Activated naive CD4-positive, alpha-beta T cell treated with anti-CD3 and anti-CD28 coated beads, Interleukin-2, amount 10 ng/mL, durations not matched to agents 7 days and 5 days (primary cell): ENCODE data around the gene PARD3B.
A peak's percentile ranks its signal among the peaks of the same experiment; 100 is the strongest.

Experiments used
- CTCF ChIA-PET: fragments of 350-600 bp; sonication (Branson Sonifier 250); formaldehyde crosslinking; loops from one replicate; lab custom pipeline; 2021; ENCODE audit warnings: antibody characterized with exemption; lab: Charles Lee
- DNase-seq: peaks from one replicate; pipeline ENCODE4 v3.0.0-alpha.2; 2020
- H3K27ac Mint-ChIP-seq: one replicate; pipeline ENCODE4 v1.8.0; 2021; ENCODE audit warnings: mild to moderate bottlenecking, moderate library complexity, mixed read lengths
- H3K27me3 Mint-ChIP-seq: one replicate; pipeline ENCODE4 v1.8.0; 2021; ENCODE audit warnings: mild to moderate bottlenecking, mixed read lengths
- H3K36me3 Mint-ChIP-seq: one replicate; pipeline ENCODE4 v1.8.0; 2021; ENCODE audit warnings: mixed read lengths
- H3K4me1 Mint-ChIP-seq: one replicate; pipeline ENCODE4 v1.8.0; 2021; ENCODE audit warnings: mixed read lengths
- H3K4me3 Mint-ChIP-seq: one replicate; pipeline ENCODE4 v1.8.0; 2021; ENCODE audit warnings: mild to moderate bottlenecking, moderate library complexity, mixed read lengths
- H3K9me3 Mint-ChIP-seq: one replicate; pipeline ENCODE4 v1.8.0; 2021; ENCODE audit warnings: mixed read lengths

The PARD3B gene

DNA sequence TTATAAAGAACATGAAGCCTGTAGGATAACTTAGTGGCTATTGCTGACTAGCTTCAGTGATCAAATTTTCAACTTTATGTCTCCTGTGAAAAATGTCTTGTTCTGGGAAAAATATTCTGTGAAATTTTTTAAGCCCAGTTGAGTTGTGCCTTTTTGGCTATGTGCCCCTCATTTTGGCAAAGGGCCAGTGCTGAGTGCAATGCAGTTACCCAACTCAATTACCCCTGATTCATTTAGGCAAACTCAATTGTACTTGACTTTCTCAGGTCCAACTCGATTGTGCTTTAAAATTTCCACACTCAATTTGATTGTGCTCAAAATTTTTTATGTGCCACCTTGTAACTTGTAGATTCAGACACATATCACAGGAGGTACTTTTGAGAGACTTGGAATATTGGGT, 588.3 kb downstream of the PARD3B start:
- CTCF ChIA-PET, result no interaction called here
- H3K36me3 Mint-ChIP-seq, result peaks cover 27% of the 10 kb centered on the region
- no peak overlapping the region for H3K27ac Mint-ChIP-seq
- no peaks in the 10 kb centered on the region for H3K27me3 Mint-ChIP-seq
- H3K4me3 Mint-ChIP-seq, result no peak overlapping the region
- H3K9me3 Mint-ChIP-seq, result peaks cover 11% of the 10 kb centered on the region
- DNase-seq, result no peak
- H3K4me1 Mint-ChIP-seq, result peaks cover 41% of the 10 kb centered on the region

DNA sequence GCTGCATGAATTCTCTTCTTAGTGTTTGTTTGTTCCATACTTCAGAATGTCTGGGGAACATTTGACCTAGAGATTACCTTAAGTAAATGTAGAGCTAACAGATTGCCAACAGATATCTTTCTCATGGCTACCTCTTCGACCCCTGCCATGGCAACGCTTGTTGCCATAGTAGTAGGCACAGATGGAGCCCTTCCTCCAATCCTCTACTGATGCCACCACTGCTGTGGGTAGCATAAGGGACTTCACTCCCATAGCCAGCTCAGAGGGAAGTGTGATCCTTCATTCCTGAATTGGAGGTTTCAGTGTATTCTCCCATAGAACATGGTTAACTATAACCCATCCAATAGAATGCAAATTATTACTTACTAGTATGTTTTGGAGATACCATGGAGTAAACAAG, 593.5 kb downstream of the PARD3B start:
- no peak overlapping the region for H3K27ac Mint-ChIP-seq
- CTCF ChIA-PET, result no interaction called here

DNA sequence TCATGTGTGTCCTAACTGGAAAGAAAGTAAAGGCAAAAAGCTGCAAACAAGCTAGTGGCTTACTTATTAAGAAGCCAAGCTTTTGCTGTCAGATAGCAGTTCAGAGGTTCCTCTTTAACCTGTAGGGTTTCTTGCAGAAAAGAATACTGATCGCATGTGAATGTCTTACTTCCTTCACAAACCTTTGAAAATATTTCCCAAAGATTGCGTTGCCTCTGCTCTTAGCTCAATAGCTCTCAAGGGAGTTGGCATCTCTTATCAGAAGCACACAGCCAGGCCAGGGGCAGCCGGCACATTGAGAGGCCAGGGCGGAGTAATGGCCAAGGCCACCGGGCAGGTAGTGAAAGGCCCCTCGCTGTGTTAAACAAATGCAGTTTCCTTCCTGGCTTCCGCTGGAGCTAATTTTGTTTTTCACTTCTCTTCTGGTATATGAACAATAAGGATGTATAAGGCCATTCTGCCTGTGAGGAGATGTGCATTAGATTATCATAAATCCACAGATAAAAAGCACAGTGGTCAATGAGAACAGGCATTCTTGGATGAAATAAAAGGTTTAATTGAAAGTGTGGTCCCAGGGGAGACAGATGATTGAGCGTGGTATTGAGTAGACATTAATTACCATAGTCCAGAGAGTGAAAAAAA, 594.7 kb downstream of the PARD3B start:
- H3K27ac Mint-ChIP-seq, result peak overlapping the region; percentile 72
- peaks cover 13% of the 10 kb centered on the region for H3K9me3 Mint-ChIP-seq

More for the DNA sequence above, 593.5 kb downstream of the PARD3B start:
- no peak for DNase-seq
- Mint-ChIP-seq H3K27me3 (no peaks in the 10 kb centered on the region), H3K4me3 (no peak overlapping the region), H3K9me3 (peaks cover 13% of the 10 kb centered on the region), H3K4me1 (peaks cover 27% of the 10 kb centered on the region), H3K36me3 (peaks cover 14% of the 10 kb centered on the region)

DNA sequence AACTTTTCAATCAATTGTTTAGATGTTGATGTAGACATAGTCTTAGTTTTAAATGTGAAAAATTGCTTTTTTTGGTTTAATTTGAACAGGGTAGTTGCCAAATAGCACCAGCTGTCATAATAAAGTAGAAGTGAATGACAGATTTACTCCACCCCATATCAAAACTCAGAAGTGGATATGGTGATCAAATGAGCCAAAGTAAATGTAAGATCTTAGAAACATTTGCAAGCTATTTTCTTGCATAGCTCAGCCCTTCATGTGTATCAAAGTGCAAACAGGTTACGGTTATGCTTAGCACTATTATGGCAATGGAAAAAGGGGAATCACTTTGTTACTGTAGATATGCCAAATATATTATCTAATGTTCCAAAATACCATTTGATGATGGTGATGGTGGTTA, 596.1 kb downstream of the PARD3B start:
- no peak overlapping the region for H3K4me3 Mint-ChIP-seq
- H3K27ac Mint-ChIP-seq, result no peak overlapping the region
- peaks cover 13% of the 10 kb centered on the region for H3K9me3 Mint-ChIP-seq
- H3K27me3 Mint-ChIP-seq, result no peaks in the 10 kb centered on the region
- H3K4me1 Mint-ChIP-seq, result peaks cover 10% of the 10 kb centered on the region
- CTCF ChIA-PET, result no interaction called here
- DNase-seq, result no peak
- H3K36me3 Mint-ChIP-seq, result peaks cover 6% of the 10 kb centered on the region

More for the DNA sequence above, 594.7 kb downstream of the PARD3B start:
- CTCF ChIA-PET, result no interaction called here
- Mint-ChIP-seq H3K4me3 (peak overlapping the region; percentile 9), H3K27me3 (no peaks in the 10 kb centered on the region), H3K4me1 (peaks cover 21% of the 10 kb centered on the region), H3K36me3 (peaks cover 9% of the 10 kb centered on the region)
- DNase-seq, result no peak

DNA sequence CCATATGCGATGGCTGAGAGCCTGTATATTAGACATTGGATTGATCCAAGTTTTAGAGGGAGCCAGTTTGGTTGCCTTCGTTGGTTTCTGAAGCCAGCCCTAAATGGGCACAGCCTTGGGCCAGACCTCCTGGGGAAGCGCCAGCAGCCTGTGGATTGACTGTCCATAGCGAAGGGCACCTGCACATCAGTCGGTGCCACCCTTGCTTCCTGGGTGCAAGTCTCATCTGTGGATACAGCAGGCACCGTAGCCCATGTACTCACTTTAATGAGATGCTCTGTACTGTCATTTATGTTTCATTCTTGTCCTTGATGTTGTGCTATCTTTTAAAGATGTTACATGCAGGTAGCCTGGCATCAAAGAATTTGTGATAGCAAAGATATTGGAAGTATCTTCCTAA, 600.6 kb downstream of the PARD3B start:
- no peak overlapping the region for H3K4me3 Mint-ChIP-seq

DNA sequence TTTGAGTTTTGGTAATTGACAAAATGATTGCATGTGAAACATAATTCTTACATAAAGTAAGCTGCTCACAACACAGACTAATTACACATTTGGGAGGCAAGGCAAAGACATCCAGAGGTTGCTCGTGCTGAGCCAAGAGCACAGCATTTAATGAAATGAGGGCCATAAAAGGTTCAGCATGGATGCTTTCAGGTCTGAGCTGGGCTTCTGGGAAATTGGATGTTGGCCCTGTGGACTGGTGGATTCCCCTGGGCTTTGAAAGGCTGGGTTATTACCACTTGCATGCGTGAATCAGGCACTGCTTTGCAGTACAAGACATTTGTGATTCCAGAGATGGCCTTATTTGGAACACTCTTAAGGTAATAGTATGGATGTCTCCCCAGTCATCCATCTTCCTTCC, 603.5 kb downstream of the PARD3B start:
- peaks cover under 1% of the 10 kb centered on the region for H3K36me3 Mint-ChIP-seq
- H3K27me3 Mint-ChIP-seq, result no peaks in the 10 kb centered on the region
- H3K4me1 Mint-ChIP-seq, result no peaks in the 10 kb centered on the region
- H3K27ac Mint-ChIP-seq, result no peak overlapping the region
- no peak for DNase-seq
- no peak overlapping the region for H3K4me3 Mint-ChIP-seq
- CTCF ChIA-PET, result no interaction called here
- H3K9me3 Mint-ChIP-seq, result peaks cover 6% of the 10 kb centered on the region

More for the DNA sequence above, 600.6 kb downstream of the PARD3B start:
- Mint-ChIP-seq H3K9me3 (peaks cover 4% of the 10 kb centered on the region), H3K27me3 (no peaks in the 10 kb centered on the region), H3K4me1 (no peaks in the 10 kb centered on the region), H3K36me3 (no peaks in the 10 kb centered on the region), H3K27ac (no peak overlapping the region)
- no peak for DNase-seq
- CTCF ChIA-PET, result no interaction called here

DNA sequence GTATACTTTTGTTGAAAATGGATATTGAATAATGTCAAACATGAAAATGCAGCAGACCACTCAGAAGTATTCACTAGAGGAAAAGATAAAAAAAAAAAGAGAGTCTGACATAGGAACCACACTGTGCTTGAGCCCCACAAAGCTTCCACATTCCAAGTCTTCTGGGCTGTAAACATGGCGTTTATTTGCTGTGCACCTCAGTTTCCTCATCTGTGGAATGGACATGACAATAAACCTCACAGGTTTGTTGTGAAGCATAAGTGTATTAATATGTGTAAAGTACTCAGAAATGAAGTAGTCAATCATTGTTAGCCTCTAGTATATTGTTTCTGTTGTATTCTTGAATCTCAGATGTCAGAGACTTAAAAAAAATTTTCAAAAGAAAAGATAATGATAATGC, 611.2 kb downstream of the PARD3B start:
- Mint-ChIP-seq H3K36me3 (peaks cover 4% of the 10 kb centered on the region), H3K4me3 (no peak overlapping the region), H3K27ac (no peak overlapping the region), H3K27me3 (no peaks in the 10 kb centered on the region), H3K9me3 (peaks cover 4% of the 10 kb centered on the region), H3K4me1 (no peaks in the 10 kb centered on the region)
- no peak for DNase-seq
- CTCF ChIA-PET, result no interaction called here

DNA sequence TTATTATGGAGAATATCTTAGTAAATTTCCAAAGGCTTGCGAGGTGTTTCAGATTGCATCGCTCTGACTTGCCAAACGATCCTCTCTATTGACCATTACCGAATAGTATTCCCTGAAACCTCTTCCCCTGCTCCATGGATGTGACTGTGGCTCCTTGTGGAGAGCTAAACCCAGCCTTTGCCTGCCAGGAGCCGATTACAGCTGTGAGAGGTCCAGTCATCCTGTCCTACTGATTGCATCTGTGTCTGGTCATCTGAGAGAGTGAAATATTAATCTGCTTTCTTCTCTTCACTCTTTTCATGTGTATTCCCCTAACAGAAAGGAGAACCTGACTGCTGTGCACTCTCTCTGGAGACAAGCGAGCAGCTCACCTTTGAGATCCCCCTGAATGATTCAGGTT, 613.1 kb downstream of the PARD3B start:
- no peak for DNase-seq
- Mint-ChIP-seq H3K4me3 (no peak overlapping the region), H3K36me3 (peaks cover 4% of the 10 kb centered on the region), H3K27me3 (no peaks in the 10 kb centered on the region), H3K27ac (no peak overlapping the region), H3K4me1 (peaks cover 4% of the 10 kb centered on the region), H3K9me3 (peaks cover 4% of the 10 kb centered on the region)
- CTCF ChIA-PET, result no interaction called here

DNA sequence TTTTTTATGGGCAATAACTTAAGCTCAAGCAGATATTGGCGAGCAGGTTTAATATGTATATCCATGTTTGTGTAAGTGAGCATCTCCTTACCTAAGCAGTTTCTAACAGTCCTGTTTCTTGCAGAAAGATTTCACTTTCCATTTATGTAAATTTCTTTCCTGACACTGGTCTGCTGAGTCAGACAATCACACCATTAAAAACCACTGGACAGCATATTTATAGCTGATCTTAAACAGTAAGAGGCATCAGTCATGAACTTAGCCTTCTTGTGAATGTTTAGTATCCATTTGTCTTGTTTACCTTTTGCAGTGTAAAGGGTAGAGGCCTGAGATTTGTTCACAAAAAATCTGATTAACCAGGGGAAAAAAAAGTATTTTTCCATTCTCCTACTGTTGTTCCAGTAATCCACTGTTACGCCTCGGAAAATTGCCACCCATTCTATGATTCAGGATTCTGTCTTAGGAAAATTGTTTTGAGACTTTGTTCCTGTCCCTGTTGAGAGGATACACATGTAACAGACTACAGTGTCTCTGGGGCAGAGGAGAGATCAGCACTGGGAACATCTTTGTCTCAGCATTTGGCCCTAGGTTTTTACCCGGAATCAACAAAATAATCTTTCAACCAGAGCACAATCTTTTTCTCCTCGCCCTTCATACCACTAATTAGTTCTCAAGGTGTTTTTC, 616.0 kb downstream of the PARD3B start:
- no peaks in the 10 kb centered on the region for H3K36me3 Mint-ChIP-seq
- no peaks in the 10 kb centered on the region for H3K27me3 Mint-ChIP-seq
- CTCF ChIA-PET, result interaction anchor here (0.6 kb wide), 1 partner anchor 280 kb away, joined by 3 read pairs; no protein-coding TSS in a partner anchor
- H3K9me3 Mint-ChIP-seq, result no peaks in the 10 kb centered on the region
- H3K27ac Mint-ChIP-seq, result no peak overlapping the region
- H3K4me3 Mint-ChIP-seq, result no peak overlapping the region
- peaks cover 4% of the 10 kb centered on the region for H3K4me1 Mint-ChIP-seq
- DNase-seq, result no peak

DNA sequence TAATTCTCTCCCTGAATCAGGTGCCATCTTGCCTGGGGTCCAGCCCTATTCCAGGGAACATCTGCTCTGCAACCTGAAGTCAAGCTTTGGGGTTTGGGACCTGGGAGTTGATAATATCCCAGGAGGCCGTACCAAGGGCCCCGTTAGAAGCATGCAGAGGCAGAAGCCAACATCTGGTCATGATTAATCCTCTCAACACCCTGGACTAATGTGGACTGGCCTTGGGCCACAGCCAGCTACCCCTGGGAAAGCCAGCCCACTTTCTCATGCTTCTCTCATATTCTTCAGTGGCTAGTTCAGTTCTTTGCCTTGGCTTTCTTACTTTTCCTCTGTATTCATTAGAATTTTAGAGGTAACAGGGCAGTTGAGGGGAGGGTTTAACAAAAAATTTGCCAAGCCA, 621.5 kb downstream of the PARD3B start:
- peaks cover 4% of the 10 kb centered on the region for H3K9me3 Mint-ChIP-seq
- no peak overlapping the region for H3K4me3 Mint-ChIP-seq
- peaks cover 15% of the 10 kb centered on the region for H3K4me1 Mint-ChIP-seq
- no peak for DNase-seq
- CTCF ChIA-PET, result no interaction called here
- H3K27me3 Mint-ChIP-seq, result no peaks in the 10 kb centered on the region
- peaks cover 9% of the 10 kb centered on the region for H3K36me3 Mint-ChIP-seq
- no peak overlapping the region for H3K27ac Mint-ChIP-seq

DNA sequence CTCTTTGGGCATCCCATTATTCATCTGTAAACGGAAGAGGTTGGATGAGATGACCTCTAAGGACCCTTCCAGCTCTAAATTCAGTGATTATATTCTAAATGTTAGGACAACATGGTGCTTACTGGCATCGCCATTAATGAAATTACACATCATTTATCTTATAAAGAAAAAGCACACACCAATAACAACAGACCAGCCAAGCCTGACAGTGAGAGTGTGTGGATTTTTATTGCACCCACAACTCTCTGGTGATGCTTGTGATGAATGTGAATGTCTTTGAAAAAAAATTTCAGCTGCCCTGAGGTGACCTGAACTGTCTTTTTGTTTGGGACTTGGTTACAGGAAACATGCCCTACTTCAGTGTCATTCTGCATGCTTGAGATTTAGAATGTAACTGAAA, 623.7 kb downstream of the PARD3B start:
- H3K4me3 Mint-ChIP-seq, result no peak overlapping the region
- H3K27me3 Mint-ChIP-seq, result no peaks in the 10 kb centered on the region
- DNase-seq, result no peak
- no peak overlapping the region for H3K27ac Mint-ChIP-seq
- CTCF ChIA-PET, result no interaction called here
- peaks cover 12% of the 10 kb centered on the region for H3K4me1 Mint-ChIP-seq
- peaks cover 9% of the 10 kb centered on the region for H3K36me3 Mint-ChIP-seq
- peaks cover 6% of the 10 kb centered on the region for H3K9me3 Mint-ChIP-seq

DNA sequence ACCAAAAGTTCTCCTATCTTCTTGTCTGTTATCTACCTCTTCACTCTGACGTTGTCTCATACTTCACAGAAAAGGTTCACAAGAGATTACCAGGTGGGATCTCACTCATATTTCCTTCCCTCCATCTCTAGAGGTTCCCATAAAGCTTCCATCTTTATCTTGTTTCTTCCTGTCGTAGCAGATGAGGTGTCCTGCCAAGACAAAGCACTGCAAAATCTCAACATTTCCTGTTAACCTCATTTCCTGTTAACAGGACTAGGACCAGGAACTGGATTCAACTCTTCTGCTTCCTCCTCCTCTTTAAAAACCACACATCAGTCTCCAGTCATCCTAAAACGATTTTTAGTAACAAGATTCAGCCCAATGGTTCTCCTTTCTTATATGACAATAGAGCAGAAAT, 624.2 kb downstream of the PARD3B start:
- peaks cover 9% of the 10 kb centered on the region for H3K36me3 Mint-ChIP-seq
- H3K9me3 Mint-ChIP-seq, result peaks cover 6% of the 10 kb centered on the region
- no peak for DNase-seq
- H3K27me3 Mint-ChIP-seq, result no peaks in the 10 kb centered on the region
- no peak overlapping the region for H3K27ac Mint-ChIP-seq
- H3K4me1 Mint-ChIP-seq, result peaks cover 12% of the 10 kb centered on the region
- CTCF ChIA-PET, result no interaction called here
- no peak overlapping the region for H3K4me3 Mint-ChIP-seq

DNA sequence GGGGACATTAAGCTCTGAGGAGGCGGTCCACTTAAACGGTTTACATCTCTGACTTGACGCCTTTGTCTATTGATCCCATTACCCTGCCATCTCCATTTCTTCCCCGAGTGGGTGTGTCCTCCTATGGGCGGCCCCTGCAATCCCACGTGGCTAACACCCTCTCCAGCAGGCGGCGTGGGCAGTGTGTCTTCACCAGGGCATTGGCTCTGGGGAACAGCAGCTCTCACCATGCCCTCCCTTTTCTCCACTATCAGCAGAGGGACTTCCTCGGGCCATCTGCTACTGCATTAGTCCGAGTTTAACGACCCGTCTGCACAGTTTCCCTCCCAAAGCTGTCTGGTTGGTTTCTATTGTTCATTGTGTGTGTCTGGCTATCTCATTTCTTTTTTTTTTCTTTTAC, 625.1 kb downstream of the PARD3B start:
- Mint-ChIP-seq H3K27me3 (no peaks in the 10 kb centered on the region), H3K36me3 (peaks cover 9% of the 10 kb centered on the region), H3K4me3 (no peak overlapping the region), H3K27ac (peak overlapping the region; percentile 26), H3K4me1 (peaks cover 12% of the 10 kb centered on the region), H3K9me3 (peaks cover 6% of the 10 kb centered on the region)
- CTCF ChIA-PET, result interaction anchor here (0.7 kb wide), 1 partner anchor 8 kb away, joined by 3 read pairs; no protein-coding TSS in a partner anchor
- DNase-seq, result no peak

DNA sequence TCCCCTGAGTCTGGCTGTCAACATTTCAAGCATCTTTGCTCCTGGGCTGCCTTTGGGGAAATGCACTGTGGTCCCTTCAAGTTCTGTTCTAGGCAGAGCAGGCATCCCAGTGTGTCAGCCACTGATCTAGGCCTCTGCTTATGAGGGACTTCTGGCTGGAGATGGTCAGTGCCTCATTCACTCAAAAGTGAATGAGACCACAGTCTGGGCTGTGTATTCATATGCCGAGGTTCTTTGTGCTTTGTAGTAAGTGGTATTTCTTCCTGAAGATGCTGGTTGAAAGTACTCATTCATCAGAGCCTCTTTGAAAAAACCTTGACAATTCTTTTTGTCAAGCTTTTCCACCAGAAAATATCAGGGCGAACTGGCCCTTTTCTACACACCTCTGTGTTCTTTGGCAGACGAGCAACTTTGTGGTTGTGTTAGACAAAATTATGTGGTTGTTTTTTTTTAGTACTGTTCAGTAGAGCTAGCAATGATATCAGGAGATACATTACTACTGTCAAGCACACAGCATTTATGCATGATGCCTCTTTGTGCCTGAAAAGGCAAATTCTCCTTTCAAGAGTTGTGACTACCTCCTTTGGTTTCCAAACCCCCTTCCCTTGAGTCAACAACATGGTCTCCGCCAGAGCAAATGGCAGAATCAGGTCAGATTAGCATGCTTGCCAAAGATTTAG, 626.1 kb downstream of the PARD3B start:
- H3K27ac Mint-ChIP-seq, result no peak overlapping the region
- CTCF ChIA-PET, result no interaction called here
- peaks cover 12% of the 10 kb centered on the region for H3K4me1 Mint-ChIP-seq
- peaks cover 6% of the 10 kb centered on the region for H3K9me3 Mint-ChIP-seq
- H3K27me3 Mint-ChIP-seq, result no peaks in the 10 kb centered on the region
- no peak for DNase-seq
- H3K36me3 Mint-ChIP-seq, result peaks cover 9% of the 10 kb centered on the region
- no peak overlapping the region for H3K4me3 Mint-ChIP-seq

DNA sequence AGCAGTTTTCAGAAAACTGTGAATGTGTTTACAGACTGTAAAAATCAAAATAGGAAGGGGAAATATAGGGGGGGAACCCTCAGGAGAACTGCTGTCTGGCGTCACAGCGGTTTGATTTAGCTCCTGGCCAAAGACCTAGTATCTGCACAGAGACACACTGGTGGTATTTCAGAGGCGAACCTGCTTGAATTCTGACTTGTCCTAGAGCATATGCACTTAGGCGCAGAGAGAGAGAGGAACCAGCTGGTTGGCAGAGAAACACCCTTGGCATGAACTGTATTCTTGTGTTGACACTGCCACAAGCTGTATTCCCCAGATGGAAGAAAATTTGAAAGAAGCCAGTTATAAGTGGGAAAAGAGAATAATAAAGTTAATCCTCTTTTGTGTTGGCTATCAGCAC, 630.6 kb downstream of the PARD3B start:
- no peak overlapping the region for H3K4me3 Mint-ChIP-seq
- no peak for DNase-seq
- H3K9me3 Mint-ChIP-seq, result peaks cover 2% of the 10 kb centered on the region
- H3K27ac Mint-ChIP-seq, result no peak overlapping the region
- no peaks in the 10 kb centered on the region for H3K4me1 Mint-ChIP-seq
- H3K36me3 Mint-ChIP-seq, result no peaks in the 10 kb centered on the region
- CTCF ChIA-PET, result no interaction called here
- H3K27me3 Mint-ChIP-seq, result no peaks in the 10 kb centered on the region
